HL-60 (cell line): ENCODE data around the gene MTMR1.

Source experiments
- POLR2AphosphoS5 ChIP-seq: IDR thresholded peaks from 2 replicates; pipeline ENCODE4 v1.6.1; 2012; ENCODE audit warnings: low read depth
- REST ChIP-seq: IDR thresholded peaks from 2 replicates; pipeline ENCODE4 v1.6.1; 2012; ENCODE audit warnings: low read depth; ENCODE audit not compliant: insufficient replicate concordance
- TF ChIP-seq, protein P1 (sequence below): IDR thresholded peaks from one replicate; pipeline ENCODE4 v1.5.1; 2011; ENCODE audit warnings: low read length, control low read depth, inconsistent platforms; ENCODE audit not compliant: insufficient read depth

DNA sequence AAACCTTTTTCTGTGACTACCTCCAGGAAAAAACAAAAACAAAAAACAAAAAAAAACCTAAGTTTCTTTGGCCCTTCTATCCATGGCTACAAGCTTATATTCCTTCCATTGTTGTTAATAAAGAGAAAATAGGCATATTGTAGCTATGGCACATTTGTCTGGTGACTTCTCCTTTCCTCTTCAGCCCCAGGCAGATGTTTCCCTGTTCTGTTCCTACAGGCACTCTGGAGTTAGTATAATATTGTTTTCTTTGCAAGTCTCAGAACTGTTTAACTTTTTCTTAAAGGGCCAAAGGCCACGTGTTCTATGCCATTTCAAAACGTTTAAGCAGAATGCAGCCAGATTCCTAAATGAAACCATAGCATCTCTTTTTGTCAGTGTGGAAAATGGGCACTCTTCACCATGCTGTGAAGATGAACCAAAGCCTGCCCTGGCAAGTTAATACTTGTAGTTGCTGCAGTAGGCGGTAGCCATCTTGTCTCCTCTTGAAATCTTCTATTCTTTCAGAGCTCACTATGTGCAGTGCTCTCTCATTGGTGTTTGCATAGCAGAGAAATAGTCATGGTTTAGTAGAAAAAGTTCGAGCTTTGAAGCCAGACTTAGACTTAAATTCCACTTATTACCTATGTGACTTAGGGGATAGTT lies 44.8 kb upstream of the MTMR1 start:
- TF ChIP-seq, protein P1, sequence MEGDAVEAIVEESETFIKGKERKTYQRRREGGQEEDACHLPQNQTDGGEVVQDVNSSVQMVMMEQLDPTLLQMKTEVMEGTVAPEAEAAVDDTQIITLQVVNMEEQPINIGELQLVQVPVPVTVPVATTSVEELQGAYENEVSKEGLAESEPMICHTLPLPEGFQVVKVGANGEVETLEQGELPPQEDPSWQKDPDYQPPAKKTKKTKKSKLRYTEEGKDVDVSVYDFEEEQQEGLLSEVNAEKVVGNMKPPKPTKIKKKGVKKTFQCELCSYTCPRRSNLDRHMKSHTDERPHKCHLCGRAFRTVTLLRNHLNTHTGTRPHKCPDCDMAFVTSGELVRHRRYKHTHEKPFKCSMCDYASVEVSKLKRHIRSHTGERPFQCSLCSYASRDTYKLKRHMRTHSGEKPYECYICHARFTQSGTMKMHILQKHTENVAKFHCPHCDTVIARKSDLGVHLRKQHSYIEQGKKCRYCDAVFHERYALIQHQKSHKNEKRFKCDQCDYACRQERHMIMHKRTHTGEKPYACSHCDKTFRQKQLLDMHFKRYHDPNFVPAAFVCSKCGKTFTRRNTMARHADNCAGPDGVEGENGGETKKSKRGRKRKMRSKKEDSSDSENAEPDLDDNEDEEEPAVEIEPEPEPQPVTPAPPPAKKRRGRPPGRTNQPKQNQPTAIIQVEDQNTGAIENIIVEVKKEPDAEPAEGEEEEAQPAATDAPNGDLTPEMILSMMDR, result no peak
- TF ChIP-seq POLR2AphosphoS5 (no peak), REST (no peak)
